B cell (primary cell): ENCODE data around the gene ARHGAP35.

Source experiments
- EZH2 ChIP-seq: IDR thresholded peaks from 2 replicates; pipeline ENCODE4 v1.6.1; 2012; ENCODE audit warnings: borderline replicate concordance, low read depth, mild to moderate bottlenecking, moderate library complexity, low read length; ENCODE audit not compliant: insufficient read depth, poor library complexity, severe bottlenecking
- TF ChIP-seq, protein P1 (sequence below): fragments of 200-600 bp; IDR thresholded peaks from one replicate; pipeline ENCODE4 v1.8.0; 2022; ENCODE audit warnings: antibody characterized with exemption, mild to moderate bottlenecking

DNA sequence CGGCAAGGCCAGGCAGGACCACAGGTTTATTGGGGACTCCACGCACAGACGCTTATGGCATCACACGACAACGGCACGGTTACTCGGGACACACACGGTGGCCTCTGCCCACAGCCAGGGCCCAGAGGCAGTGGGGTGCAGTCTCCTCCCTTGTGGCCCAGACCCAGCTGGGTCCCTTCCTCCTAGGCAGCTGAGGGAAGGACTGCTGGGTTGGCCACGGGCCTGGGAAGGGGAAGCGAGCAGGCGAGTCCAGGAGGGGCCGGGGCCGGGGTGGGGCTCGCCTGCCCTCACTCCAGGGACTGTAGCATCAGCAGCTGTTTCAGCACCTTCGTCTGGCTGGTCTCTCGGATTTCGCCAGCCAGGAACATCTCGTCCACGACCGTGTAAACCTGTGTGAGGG lies 22.6 kb upstream of the ARHGAP35 start:
- TF ChIP-seq, protein P1, sequence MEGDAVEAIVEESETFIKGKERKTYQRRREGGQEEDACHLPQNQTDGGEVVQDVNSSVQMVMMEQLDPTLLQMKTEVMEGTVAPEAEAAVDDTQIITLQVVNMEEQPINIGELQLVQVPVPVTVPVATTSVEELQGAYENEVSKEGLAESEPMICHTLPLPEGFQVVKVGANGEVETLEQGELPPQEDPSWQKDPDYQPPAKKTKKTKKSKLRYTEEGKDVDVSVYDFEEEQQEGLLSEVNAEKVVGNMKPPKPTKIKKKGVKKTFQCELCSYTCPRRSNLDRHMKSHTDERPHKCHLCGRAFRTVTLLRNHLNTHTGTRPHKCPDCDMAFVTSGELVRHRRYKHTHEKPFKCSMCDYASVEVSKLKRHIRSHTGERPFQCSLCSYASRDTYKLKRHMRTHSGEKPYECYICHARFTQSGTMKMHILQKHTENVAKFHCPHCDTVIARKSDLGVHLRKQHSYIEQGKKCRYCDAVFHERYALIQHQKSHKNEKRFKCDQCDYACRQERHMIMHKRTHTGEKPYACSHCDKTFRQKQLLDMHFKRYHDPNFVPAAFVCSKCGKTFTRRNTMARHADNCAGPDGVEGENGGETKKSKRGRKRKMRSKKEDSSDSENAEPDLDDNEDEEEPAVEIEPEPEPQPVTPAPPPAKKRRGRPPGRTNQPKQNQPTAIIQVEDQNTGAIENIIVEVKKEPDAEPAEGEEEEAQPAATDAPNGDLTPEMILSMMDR, result no peak
- no peak for TF ChIP-seq EZH2
